ENCODE results near the gene THAP4.

Gene THAP4

DNA sequence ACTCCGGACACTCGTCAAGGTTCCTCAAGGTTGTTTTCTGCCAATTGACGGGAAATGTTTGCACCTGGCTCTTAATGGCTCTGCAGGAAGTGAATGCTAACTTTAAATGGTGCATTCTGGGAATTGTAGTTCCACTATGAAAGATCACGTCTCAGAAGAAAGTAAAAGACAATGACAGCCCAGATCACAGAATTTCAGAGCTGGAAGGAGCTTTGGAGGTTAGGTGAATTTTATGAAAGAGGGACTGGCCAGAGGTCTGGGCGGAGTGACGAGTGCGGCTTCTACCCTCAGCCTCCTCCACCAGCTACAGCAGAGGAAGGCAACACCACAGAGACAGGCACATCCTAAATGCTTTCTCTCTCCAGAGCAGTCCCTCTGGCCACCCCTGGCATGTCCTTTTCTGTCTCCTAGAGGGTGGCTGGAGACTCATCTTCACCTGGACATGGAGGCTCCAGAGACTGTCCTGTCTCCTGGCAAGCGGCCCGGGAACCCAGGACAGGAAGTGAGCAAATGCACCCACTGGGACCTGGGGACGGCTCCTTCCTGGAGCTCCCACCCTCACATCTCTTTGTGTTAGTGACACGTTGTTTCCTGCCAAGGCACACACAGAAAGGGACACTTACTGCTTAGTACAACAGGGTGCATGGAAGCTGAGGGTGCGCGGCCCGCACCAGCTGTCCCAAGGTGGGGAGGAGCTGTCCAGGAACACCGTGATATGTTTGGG is 19.4 kb downstream of the THAP4 start:
- Histone ChIP-seq H3K4me3 (peak overlapping the region in 6 of 7 experiments; percentile 15 to 34 (median 21)), H3K27ac (peak overlapping the region in 16 of 21 experiments; percentile 26 to 86 (median 56))

GRCh38 chr2:241616168-241617125 is 20.5 kb downstream of the THAP4 start:
- peak overlapping the region in 3 of 21 experiments; percentile 62 to 86 (median 66) for H3K27ac ChIP-seq
- H3K4me3 ChIP-seq, result peak overlapping the region in 2 of 7 experiments; percentile 32 to 34

DNA sequence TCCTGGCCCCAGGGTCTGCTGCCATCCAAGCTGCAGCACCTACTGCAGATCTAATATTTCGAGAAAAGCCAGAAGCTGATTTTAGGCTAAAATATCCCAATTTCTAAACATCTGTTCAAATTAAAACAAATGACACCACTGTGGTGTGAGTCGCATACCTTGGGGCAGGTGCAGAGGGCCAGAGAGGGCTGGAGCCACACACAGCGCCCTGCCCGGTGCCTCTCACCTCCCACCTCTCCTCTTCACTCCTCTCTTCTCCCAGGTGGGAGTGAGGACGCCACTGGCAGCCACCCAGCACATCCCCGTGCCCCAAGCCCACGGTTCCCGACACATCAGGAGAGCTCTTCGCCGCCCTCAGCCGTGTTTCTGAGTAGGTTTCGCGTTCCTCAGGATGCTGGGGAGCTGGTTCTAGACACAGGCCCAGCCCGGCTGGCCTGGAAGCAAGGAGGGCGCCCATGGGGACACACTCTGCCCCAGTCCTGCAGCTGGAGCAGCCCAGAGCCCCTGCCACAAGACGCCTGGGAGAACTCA is 21.4 kb downstream of the THAP4 start:
- no peak overlapping the region for H3K27ac ChIP-seq
- no peak overlapping the region for H3K4me3 ChIP-seq

GRCh38 chr2:241615041-241615440 is 21.9 kb downstream of the THAP4 start:
- no peak overlapping the region for H3K4me3 ChIP-seq
- no peak overlapping the region for H3K27ac ChIP-seq

- Histone ChIP-seq H3K27ac (peak overlapping the region in 6 of 21 experiments; percentile 1 to 61 (median 44)), H3K4me3 (no peak overlapping the region)
These were observed 23.8 kb downstream of the THAP4 start for GRCh38 chr2:241613017-241613780.

GRCh38 chr2:241612156-241613016 is 24.6 kb downstream of the THAP4 start:
- H3K27ac ChIP-seq, result peak overlapping the region in 2 of 21 experiments; percentile 35 to 61

GRCh38 chr2:241611062-241611461 is 25.9 kb downstream of the THAP4 start:
- Histone ChIP-seq H3K4me3 (no peak overlapping the region), H3K27ac (peak overlapping the region in 7 of 21 experiments; percentile 65 to 85 (median 79))

More at GRCh38 chr2:241612156-241613016, 24.6 kb downstream of the THAP4 start:
- H3K4me3 ChIP-seq, result no peak overlapping the region

DNA sequence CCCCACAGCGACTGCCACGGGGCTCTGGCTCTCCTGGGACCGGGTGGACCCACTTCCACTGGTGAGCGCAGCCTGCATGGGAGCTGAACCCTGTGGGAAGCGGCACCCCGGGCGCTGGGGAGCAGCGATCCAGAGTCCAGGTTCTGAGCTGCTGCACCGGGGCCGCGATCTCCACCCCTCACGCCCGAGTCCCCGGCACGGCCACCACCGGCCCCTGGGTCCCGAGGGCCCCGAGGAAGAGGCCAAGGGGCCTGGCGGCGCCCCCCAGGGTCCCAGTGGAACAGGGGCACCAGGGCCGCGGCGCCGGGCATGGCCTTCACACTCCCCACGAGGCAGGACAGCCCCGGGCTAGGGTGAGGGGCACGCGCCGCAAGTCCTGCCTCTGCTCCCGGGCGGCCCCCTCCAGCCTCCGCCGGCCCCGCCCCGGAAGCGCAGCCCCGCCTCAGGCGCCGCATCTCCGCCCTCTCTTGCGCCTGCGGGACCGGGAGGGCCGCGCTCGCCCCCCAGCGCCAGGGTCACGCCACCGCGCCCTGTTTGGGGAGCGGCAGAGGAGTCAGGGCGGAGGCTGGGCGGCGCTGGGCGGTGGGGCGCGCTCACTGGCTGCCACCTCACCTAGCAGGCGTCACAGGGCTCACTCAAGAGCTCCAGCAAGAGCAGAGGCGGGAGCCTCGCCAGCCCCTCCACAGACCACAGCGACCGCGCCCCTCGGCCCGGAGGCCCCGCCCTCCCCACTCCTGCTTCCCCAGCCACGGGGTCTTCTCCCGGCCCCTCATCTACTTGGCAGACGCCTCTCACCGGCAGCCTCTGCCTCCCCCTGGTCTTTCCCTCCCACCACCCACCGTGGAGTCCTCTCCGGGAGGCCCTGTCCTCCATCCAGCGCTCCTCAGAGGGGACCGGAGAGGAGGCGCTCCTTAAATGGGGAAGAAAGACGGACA is 26.8 kb downstream of the THAP4 start:
- Histone ChIP-seq H3K4me3 (peak overlapping the region; percentile 24 to 49 (median 41)), H3K27ac (peak overlapping the region in 18 of 21 experiments; percentile 2 to 85 (median 62))

DNA sequence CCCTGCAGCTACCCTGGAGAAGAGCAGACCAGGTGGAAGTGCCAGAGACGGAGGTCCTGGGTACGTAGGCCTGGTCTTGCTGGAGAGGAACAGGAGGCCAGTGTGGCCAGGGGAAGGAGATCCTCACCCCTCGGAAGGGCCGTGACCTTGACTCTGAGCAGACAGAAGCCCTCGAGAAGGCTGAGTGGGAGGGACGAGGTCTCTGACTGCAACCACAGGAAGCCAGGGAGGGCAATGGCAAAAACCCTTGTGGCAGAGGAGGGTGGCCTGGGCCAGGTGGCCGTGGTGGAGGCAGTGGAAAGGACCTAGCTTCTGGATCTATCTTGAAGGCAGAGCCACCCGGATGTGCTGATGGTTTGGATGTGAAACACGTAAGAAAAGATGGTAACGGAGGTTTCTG is 28.1 kb downstream of the THAP4 start:
- H3K4me3 ChIP-seq, result no peak overlapping the region
- no peak overlapping the region for H3K27ac ChIP-seq

GRCh38 chr2:241607162-241607885 is 29.6 kb downstream of the THAP4 start:
- no peak overlapping the region for H3K27ac ChIP-seq
- no peak overlapping the region for H3K4me3 ChIP-seq

DNA sequence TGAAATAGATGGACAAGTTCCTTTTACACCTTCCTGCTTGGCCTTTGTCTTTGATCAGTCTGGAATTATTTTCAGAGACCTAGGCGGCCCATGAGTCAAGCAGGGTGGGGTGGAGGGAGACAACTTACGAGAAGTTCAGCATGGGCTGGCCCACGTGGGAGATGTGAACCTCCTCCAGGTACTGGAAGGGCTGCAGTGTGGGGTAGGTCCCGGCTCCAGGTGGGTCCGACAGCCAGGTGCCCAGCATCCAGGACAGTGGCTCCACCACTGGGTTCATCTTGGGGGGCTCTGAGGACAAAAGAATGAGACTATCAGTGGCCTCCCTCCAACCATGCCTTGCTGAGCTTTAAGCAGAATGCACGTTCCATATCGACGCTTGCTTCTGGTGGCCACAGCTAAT is 30.8 kb downstream of the THAP4 start:
- no peak overlapping the region for H3K27ac ChIP-seq

DNA sequence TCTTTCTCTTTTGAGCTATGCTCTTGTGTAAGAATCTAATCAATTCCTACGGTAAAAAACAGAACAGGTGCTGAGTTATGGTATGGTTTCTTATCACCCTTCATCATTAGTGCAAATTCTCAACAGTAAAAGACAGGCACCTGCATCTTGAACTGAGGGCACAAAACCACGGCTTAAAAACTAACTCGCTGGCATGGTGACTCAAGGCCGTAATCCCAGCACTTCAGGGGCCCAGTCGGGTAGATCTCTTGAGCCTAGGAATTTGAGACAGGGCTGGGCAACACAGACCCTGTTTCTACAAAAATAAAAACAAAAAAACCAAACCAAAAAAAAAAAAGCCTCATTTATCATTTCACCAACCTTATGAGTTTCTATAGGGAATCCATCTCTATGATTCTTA is 33.3 kb downstream of the THAP4 start:
- no peak overlapping the region for H3K4me3 ChIP-seq
- no peak overlapping the region for H3K27ac ChIP-seq

More for the DNA sequence above, 30.8 kb downstream of the THAP4 start:
- H3K4me3 ChIP-seq, result no peak overlapping the region

GRCh38 chr2:241602720-241603119 is 34.2 kb downstream of the THAP4 start:
- H3K27ac ChIP-seq, result no peak overlapping the region
- no peak overlapping the region for H3K4me3 ChIP-seq

DNA sequence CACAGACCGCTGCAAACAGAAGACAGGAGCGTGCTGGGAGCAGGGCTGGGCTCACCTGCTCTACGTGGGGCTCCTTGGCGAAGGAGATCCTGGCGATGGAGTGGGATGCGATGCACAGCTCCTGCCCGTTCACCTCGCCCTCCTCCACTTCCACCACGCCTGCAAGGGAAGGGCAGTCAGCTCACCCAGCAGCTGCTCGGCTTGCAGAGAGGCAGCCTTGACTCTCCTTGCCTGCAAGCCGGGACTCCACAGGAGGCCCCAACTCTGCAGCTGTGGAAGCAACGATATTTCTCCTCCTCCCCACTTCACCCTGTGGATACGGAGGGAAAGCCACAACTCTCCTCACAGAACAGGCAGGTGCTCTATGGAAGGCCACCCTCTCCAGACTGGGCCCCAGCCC is 35.1 kb downstream of the THAP4 start:
- no peak overlapping the region for H3K4me3 ChIP-seq
- no peak overlapping the region for H3K27ac ChIP-seq

- Histone ChIP-seq H3K27ac (no peak overlapping the region), H3K4me3 (no peak overlapping the region)
These were observed 37.3 kb downstream of the THAP4 start for GRCh38 chr2:241599615-241600014.

GRCh38 chr2:241598487-241598886 is 38.5 kb downstream of the THAP4 start:
- no peak overlapping the region for H3K4me3 ChIP-seq
- H3K27ac ChIP-seq, result no peak overlapping the region

- H3K4me3 ChIP-seq, result no peak overlapping the region
These were observed 38.9 kb downstream of the THAP4 start for GRCh38 chr2:241598061-241598460.

More at GRCh38 chr2:241598061-241598460, 38.9 kb downstream of the THAP4 start:
- H3K27ac ChIP-seq, result no peak overlapping the region
